ENCODE measurements around the gene PHOSPHO2. TPM values are rescaled to one million over a fixed set of nuclear protein-coding genes. Genes with fewer than 3 reads are reported as not detected.

The PHOSPHO2 gene
- total and polyA plus RNA-seq, 9 of the 15 experiments (the other 6 are each of a cell fraction or from before 2014, with no cell fraction given), result 7.8 to 19.1 (median 11.7) TPM

DNA sequence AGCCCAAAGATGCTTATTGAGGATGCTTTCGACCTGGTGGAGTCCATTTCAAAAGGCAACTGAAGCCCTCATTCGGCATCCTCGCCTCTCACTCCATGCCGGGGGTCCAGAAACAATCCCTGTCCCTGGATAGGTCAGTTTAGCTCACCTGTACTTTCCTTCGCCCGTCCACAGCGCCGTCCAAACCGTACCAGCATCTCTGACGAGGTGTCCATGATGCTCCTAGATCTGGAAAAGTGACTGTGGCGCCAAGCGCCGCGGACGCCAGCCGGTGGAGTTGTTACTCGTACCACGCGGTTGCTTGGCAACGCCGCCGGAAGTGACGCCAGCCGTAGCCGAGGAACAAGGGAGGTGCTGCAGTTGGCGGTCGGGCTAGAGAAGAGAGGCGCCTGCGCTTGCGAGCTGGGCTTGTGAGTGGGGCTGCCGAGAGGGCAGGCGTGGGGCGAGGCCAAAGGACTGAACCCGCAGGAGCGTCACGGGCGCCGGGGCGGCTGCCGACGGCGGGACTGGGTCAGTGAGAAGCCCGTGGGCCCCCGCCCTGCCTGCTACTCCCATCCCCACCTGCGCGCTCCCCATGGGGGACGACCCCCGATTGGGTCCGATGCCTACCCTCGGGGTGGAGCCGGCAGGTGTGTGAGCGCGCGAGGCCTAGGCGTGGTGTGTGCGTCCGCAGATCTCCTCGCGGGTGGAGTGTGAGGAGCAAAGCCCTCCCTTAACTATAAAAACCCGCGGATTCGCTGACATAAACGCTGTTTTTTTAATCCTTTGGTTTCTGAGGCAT, at the start of gene PHOSPHO2, which contains the start of gene CFAP210 (continued):
- TF ChIP-seq, protein P1, sequence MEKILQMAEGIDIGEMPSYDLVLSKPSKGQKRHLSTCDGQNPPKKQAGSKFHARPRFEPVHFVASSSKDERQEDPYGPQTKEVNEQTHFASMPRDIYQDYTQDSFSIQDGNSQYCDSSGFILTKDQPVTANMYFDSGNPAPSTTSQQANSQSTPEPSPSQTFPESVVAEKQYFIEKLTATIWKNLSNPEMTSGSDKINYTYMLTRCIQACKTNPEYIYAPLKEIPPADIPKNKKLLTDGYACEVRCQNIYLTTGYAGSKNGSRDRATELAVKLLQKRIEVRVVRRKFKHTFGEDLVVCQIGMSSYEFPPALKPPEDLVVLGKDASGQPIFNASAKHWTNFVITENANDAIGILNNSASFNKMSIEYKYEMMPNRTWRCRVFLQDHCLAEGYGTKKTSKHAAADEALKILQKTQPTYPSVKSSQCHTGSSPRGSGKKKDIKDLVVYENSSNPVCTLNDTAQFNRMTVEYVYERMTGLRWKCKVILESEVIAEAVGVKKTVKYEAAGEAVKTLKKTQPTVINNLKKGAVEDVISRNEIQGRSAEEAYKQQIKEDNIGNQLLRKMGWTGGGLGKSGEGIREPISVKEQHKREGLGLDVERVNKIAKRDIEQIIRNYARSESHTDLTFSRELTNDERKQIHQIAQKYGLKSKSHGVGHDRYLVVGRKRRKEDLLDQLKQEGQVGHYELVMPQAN (IDR thresholded peaks at IDR 0.05; ENCODE audit: borderline replicate concordance), result peak; percentile 95
- TF ChIP-seq CHD2 (IDR thresholded peaks at IDR 0.05; ENCODE audit: low read depth, low read length), result 0 out of 2 replicates have a peak, but pooled peaks have one; percentile 59
- TF ChIP-seq, protein P2, sequence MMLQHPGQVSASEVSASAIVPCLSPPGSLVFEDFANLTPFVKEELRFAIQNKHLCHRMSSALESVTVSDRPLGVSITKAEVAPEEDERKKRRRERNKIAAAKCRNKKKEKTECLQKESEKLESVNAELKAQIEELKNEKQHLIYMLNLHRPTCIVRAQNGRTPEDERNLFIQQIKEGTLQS (IDR thresholded peaks at IDR 0.05), result no peak; the same call in 1 of the 2 replicates
- TF ChIP-seq, protein P2 (CRISPR knock-in tag; conservative IDR thresholded peaks at IDR 0.05), result peak; percentile 79
- TF ChIP-seq SMAD4 (CRISPR knock-in tag; conservative IDR thresholded peaks at IDR 0.05), result peak; percentile 82
- TF ChIP-seq RFX1 (IDR thresholded peaks at IDR 0.05), result peak; percentile 100
- no peak for TF ChIP-seq NR4A1 (CRISPR knock-in tag; IDR thresholded peaks at IDR 0.05)
- TF ChIP-seq NR4A1 (tag; IDR thresholded peaks at IDR 0.05), result 0 out of 2 replicates have a peak, but pooled peaks have one; percentile 43
- no peak for TF ChIP-seq ZNF175 (CRISPR knock-in tag; IDR thresholded peaks at IDR 0.05; ENCODE audit: low read depth)
- TF ChIP-seq, protein P3, sequence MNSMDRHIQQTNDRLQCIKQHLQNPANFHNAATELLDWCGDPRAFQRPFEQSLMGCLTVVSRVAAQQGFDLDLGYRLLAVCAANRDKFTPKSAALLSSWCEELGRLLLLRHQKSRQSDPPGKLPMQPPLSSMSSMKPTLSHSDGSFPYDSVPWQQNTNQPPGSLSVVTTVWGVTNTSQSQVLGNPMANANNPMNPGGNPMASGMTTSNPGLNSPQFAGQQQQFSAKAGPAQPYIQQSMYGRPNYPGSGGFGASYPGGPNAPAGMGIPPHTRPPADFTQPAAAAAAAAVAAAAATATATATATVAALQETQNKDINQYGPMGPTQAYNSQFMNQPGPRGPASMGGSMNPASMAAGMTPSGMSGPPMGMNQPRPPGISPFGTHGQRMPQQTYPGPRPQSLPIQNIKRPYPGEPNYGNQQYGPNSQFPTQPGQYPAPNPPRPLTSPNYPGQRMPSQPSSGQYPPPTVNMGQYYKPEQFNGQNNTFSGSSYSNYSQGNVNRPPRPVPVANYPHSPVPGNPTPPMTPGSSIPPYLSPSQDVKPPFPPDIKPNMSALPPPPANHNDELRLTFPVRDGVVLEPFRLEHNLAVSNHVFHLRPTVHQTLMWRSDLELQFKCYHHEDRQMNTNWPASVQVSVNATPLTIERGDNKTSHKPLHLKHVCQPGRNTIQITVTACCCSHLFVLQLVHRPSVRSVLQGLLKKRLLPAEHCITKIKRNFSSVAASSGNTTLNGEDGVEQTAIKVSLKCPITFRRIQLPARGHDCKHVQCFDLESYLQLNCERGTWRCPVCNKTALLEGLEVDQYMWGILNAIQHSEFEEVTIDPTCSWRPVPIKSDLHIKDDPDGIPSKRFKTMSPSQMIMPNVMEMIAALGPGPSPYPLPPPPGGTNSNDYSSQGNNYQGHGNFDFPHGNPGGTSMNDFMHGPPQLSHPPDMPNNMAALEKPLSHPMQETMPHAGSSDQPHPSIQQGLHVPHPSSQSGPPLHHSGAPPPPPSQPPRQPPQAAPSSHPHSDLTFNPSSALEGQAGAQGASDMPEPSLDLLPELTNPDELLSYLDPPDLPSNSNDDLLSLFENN (IDR thresholded peaks at IDR 0.05; ENCODE audit: low read depth in 2 of 2, low read length in 2 of 2), result peak; percentile 8 to 56; a peak in 1 of 4 replicates
- peak; percentile 79 for TF ChIP-seq BMI1 (IDR thresholded peaks at IDR 0.05; ENCODE audit: low read length)
- TF ChIP-seq, protein P4, sequence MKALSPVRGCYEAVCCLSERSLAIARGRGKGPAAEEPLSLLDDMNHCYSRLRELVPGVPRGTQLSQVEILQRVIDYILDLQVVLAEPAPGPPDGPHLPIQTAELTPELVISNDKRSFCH (CRISPR knock-in tag; IDR thresholded peaks at IDR 0.05), result no peak
- TF ChIP-seq, protein P4 (tag; IDR thresholded peaks at IDR 0.05), result 0 out of 2 replicates have a peak, but pooled peaks have one; percentile 74
- peak; percentile 56; the same call in 1 of the 2 replicates for TF ChIP-seq ZNF431 (CRISPR knock-in tag; IDR thresholded peaks at IDR 0.05)
- peak; percentile 63; the same call in 1 of the 2 replicates for TF ChIP-seq GATAD2B (IDR thresholded peaks at IDR 0.05; ENCODE audit: borderline replicate concordance)
- TF ChIP-seq RAD21 (CRISPR knock-in tag; conservative IDR thresholded peaks at IDR 0.05 in 1 of 2, IDR thresholded peaks at IDR 0.05 in 1 of 2), result 0 out of 4 replicates have a peak, but pooled peaks of 1 of the 2 experiments have one; percentile 15
- peak; percentile 77; the same call in 1 of the 2 replicates for TF ChIP-seq HLTF (IDR thresholded peaks at IDR 0.05)
- TF ChIP-seq ZNF311 (CRISPR knock-in tag; IDR thresholded peaks at IDR 0.05), result no peak; the same call in 1 of the 2 replicates
- peak; percentile 92 for TF ChIP-seq RBBP5 (IDR thresholded peaks at IDR 0.05; ENCODE audit: borderline replicate concordance, insufficient read depth, low read length, poor library complexity, severe bottlenecking)
- TF ChIP-seq, protein P5, sequence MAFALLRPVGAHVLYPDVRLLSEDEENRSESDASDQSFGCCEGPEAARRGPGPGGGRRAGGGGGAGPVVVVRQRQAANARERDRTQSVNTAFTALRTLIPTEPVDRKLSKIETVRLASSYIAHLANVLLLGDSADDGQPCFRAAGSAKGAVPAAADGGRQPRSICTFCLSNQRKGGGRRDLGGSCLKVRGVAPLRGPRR (CRISPR knock-in tag; IDR thresholded peaks at IDR 0.05), result no peak
